WTC11 (cell line): Measurements from ENCODE around the gene GHITM. TPM values are rescaled to one million over a fixed set of nuclear protein-coding genes. Genes with fewer than 3 reads are reported as not detected.

Source experiments
- ATAC-seq: fragments of 200-7000 bp; cut with Tn5 transposase; 2 replicates; pipeline ENCODE4 v1.10.0; 2021; ENCODE audit warnings: mild to moderate bottlenecking, moderate library complexity
- CTCF ChIA-PET: fragments of 300-600 bp; sonication (Branson Sonifier 250); formaldehyde crosslinking; loops from one replicate; lab custom pipeline; 2021; ENCODE audit warnings: antibody characterized with exemption; lab: Charles Lee
- POLR2A ChIA-PET: fragments of 350-600 bp; sonication (Branson Sonifier 250); formaldehyde crosslinking; loops from one replicate; lab custom pipeline; 2021; ENCODE audit warnings: antibody characterized with exemption; lab: Charles Lee
- DNase-seq: peaks from one replicate; pipeline ENCODE4 v3.0.0; 2021; ENCODE audit warnings: low spot score
- H3K27ac Mint-ChIP-seq: 2 replicates; pipeline ENCODE4 v1.8.0; 2021; ENCODE audit warnings: mixed read lengths
- H3K27me3 Mint-ChIP-seq: 2 replicates; pipeline ENCODE4 v1.8.0; 2021; ENCODE audit warnings: low read depth, mild to moderate bottlenecking, moderate library complexity, mixed read lengths
- H3K36me3 Mint-ChIP-seq: 2 replicates; pipeline ENCODE4 v1.8.0; 2021; ENCODE audit warnings: mixed read lengths
- H3K4me1 Mint-ChIP-seq: 2 replicates; pipeline ENCODE4 v1.8.0; 2022; ENCODE audit warnings: mixed read lengths
- H3K4me3 Mint-ChIP-seq: 2 replicates; pipeline ENCODE4 v1.8.0; 2021; ENCODE audit warnings: mild to moderate bottlenecking, moderate library complexity, mixed read lengths
- H3K9me3 Mint-ChIP-seq: 2 replicates; pipeline ENCODE4 v1.8.0; 2021; ENCODE audit warnings: mixed read lengths
- ELF4 ChIP-seq: sonication (generic); formaldehyde crosslinking; IDR thresholded peaks from 2 replicates; pipeline ENCODE4 v1.8.1; 2022; ENCODE audit warnings: low read depth, mild to moderate bottlenecking, moderate library complexity, missing genetic modification reagents
- EMX1 ChIP-seq: fragments of 250-450 bp; sonication (Bioruptor Pico); IDR thresholded peaks from 2 replicates; pipeline ENCODE4 v1.8.0; 2021; ENCODE audit warnings: mild to moderate bottlenecking
- ESRRA ChIP-seq: sonication (generic); formaldehyde crosslinking; IDR thresholded peaks from 2 replicates; pipeline ENCODE4 v1.8.1; 2022; ENCODE audit warnings: mild to moderate bottlenecking, missing genetic modification reagents, borderline replicate concordance
- FOXJ3 ChIP-seq: sonication (generic); formaldehyde crosslinking; IDR thresholded peaks from 2 replicates; pipeline ENCODE4 v1.9.0; 2021; ENCODE audit warnings: missing genetic modification reagents, mild to moderate bottlenecking, borderline replicate concordance
- GABPB1 ChIP-seq: sonication (generic); formaldehyde crosslinking; IDR thresholded peaks from 2 replicates; pipeline ENCODE4 v1.8.1; 2023; ENCODE audit warnings: mild to moderate bottlenecking, missing genetic modification reagents
- IRF1 ChIP-seq: sonication (generic); formaldehyde crosslinking; IDR thresholded peaks from 2 replicates; pipeline ENCODE4 v1.8.0; 2023; ENCODE audit warnings: missing genetic modification reagents
- KAT7 ChIP-seq: sonication (generic); formaldehyde crosslinking; IDR thresholded peaks from 2 replicates; pipeline ENCODE4 v1.8.1; 2023; ENCODE audit warnings: missing genetic modification reagents, mild to moderate bottlenecking, borderline replicate concordance
- MXD4 ChIP-seq: fragments of 250-450 bp; sonication (Bioruptor Pico); IDR thresholded peaks from 2 replicates; pipeline ENCODE4 v1.8.0; 2021; ENCODE audit warnings: mild to moderate bottlenecking, moderate library complexity, borderline replicate concordance
- NFE2L1 ChIP-seq: sonication (generic); formaldehyde crosslinking; IDR thresholded peaks from 2 replicates; pipeline ENCODE4 v1.8.1; 2023; ENCODE audit warnings: missing genetic modification reagents
- NFYB ChIP-seq: sonication (generic); formaldehyde crosslinking; conservative IDR thresholded peaks from 2 replicates; pipeline ENCODE4 v1.8.0; 2022; ENCODE audit warnings: low read depth, missing genetic modification reagents
- NR2C2 ChIP-seq: sonication (generic); formaldehyde crosslinking; IDR thresholded peaks from 2 replicates; pipeline ENCODE4 v1.8.0; 2022; ENCODE audit warnings: mild to moderate bottlenecking, missing genetic modification reagents
- PRDM15 ChIP-seq: sonication (generic); formaldehyde crosslinking; IDR thresholded peaks from 2 replicates; pipeline ENCODE4 v1.8.0; 2022; ENCODE audit warnings: missing genetic modification reagents
- RORB ChIP-seq: fragments of 250-450 bp; sonication (Bioruptor Pico); IDR thresholded peaks from 2 replicates; pipeline ENCODE4 v1.9.0; 2021; ENCODE audit warnings: mild to moderate bottlenecking
- SMAD4 ChIP-seq: sonication (generic); formaldehyde crosslinking; IDR thresholded peaks from 2 replicates; pipeline ENCODE4 v1.8.0; 2022; ENCODE audit warnings: mild to moderate bottlenecking, missing genetic modification reagents
- ZNF232 ChIP-seq: sonication (generic); formaldehyde crosslinking; IDR thresholded peaks from 2 replicates; pipeline ENCODE4 v1.8.0; 2022; ENCODE audit warnings: mild to moderate bottlenecking, missing genetic modification reagents
- ZNF317 ChIP-seq: sonication (generic); formaldehyde crosslinking; IDR thresholded peaks from 2 replicates; pipeline ENCODE4 v1.8.1; 2023; ENCODE audit warnings: low read depth, mild to moderate bottlenecking, moderate library complexity, missing genetic modification reagents, borderline replicate concordance
- ZNF396 ChIP-seq: fragments of 250-450 bp; sonication (Bioruptor Pico); IDR thresholded peaks from 2 replicates; pipeline ENCODE4 v1.8.0; 2021; ENCODE audit warnings: mild to moderate bottlenecking, moderate library complexity, borderline replicate concordance
- ZNF423 ChIP-seq: fragments of 250-450 bp; sonication (Bioruptor Pico); IDR thresholded peaks from 2 replicates; pipeline ENCODE4 v2.1.2; 2022; ENCODE audit warnings: mild to moderate bottlenecking, moderate library complexity
- ZNF425 ChIP-seq: fragments of 250-450 bp; sonication (Bioruptor Pico); conservative IDR thresholded peaks from 2 replicates; pipeline ENCODE4 v1.9.0; 2021; ENCODE audit warnings: mild to moderate bottlenecking
- total RNA-seq: library from RNA; stranded (reverse); gene quantifications from 3 replicates; pipeline ENCODE4 v1.2.3, GENCODE V29; 2021
- TF ChIP-seq, protein P1 (sequence below): fragments of 200-600 bp; IDR thresholded peaks from 2 replicates; pipeline ENCODE4 v1.8.0; 2022; ENCODE audit warnings: antibody characterized with exemption
- TF ChIP-seq, protein P2 (sequence below): sonication (generic); formaldehyde crosslinking; IDR thresholded peaks from 2 replicates; pipeline ENCODE4 v1.8.1; 2023; ENCODE audit warnings: mild to moderate bottlenecking, missing genetic modification reagents, moderate library complexity
- TF ChIP-seq, protein P3 (sequence below): sonication (generic); formaldehyde crosslinking; IDR thresholded peaks from 2 replicates; pipeline ENCODE4 v1.8.0; 2022; ENCODE audit warnings: mild to moderate bottlenecking, missing genetic modification reagents

Gene GHITM
- total RNA-seq, 1 experiment from 2014 or later, result 97.6 TPM

- TF ChIP-seq NFYB, result no peak
- TF ChIP-seq ZNF423 (CRISPR knock-in tag), result no peak
- TF ChIP-seq FOXJ3 (CRISPR knock-in tag), result no peak
- TF ChIP-seq ZNF396 (CRISPR knock-in tag), result no peak
- no peak for TF ChIP-seq KAT7 (CRISPR knock-in tag)
- TF ChIP-seq IRF1 (CRISPR knock-in tag), result no peak
These were observed 38.3 kb downstream of the GHITM start (continued) for GRCh38 chr10:84177541-84178141.

DNA sequence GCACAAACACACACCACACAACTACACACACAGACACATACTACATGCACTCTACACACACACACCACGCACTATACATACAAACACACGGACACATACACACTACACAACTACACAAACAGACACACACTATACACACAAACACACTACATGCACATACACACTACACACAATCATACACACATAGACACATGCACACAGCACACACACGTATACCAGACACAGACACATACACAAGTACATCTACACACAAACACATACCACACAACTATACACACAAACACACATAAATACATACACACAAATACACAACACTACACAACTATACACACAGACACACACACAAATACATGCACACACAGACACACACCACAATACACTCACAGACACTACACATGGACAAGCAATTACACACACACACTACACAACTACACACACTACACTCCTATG is 38.9 kb downstream of the GHITM start:
- H3K27ac Mint-ChIP-seq, result no peak overlapping the region
- no peaks in the 10 kb centered on the region for H3K4me1 Mint-ChIP-seq
- peaks cover 10% of the 10 kb centered on the region for H3K36me3 Mint-ChIP-seq
- ChIA-PET CTCF (no interaction called here), POLR2A (no interaction called here)
- DNase-seq, result no peak
- TF ChIP-seq ZNF317 (CRISPR knock-in tag) (no peak), GABPB1 (no peak), ZNF232 (CRISPR knock-in tag) (no peak), NR2C2 (CRISPR knock-in tag) (no peak), MXD4 (no peak), SMAD4 (CRISPR knock-in tag) (no peak), ZNF425 (no peak), IRF1 (CRISPR knock-in tag) (no peak), RORB (CRISPR knock-in tag) (no peak), ELF4 (CRISPR knock-in tag) (no peak), NFE2L1 (CRISPR knock-in tag) (no peak), ESRRA (CRISPR knock-in tag) (no peak), PRDM15 (CRISPR knock-in tag) (no peak), EMX1 (no peak)
- TF ChIP-seq, protein P1, sequence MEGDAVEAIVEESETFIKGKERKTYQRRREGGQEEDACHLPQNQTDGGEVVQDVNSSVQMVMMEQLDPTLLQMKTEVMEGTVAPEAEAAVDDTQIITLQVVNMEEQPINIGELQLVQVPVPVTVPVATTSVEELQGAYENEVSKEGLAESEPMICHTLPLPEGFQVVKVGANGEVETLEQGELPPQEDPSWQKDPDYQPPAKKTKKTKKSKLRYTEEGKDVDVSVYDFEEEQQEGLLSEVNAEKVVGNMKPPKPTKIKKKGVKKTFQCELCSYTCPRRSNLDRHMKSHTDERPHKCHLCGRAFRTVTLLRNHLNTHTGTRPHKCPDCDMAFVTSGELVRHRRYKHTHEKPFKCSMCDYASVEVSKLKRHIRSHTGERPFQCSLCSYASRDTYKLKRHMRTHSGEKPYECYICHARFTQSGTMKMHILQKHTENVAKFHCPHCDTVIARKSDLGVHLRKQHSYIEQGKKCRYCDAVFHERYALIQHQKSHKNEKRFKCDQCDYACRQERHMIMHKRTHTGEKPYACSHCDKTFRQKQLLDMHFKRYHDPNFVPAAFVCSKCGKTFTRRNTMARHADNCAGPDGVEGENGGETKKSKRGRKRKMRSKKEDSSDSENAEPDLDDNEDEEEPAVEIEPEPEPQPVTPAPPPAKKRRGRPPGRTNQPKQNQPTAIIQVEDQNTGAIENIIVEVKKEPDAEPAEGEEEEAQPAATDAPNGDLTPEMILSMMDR, result no peak
- TF ChIP-seq, protein P2, sequence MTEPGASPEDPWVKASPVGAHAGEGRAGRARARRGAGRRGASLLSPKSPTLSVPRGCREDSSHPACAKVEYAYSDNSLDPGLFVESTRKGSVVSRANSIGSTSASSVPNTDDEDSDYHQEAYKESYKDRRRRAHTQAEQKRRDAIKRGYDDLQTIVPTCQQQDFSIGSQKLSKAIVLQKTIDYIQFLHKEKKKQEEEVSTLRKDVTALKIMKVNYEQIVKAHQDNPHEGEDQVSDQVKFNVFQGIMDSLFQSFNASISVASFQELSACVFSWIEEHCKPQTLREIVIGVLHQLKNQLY (CRISPR knock-in tag), result no peak
- TF ChIP-seq, protein P3, sequence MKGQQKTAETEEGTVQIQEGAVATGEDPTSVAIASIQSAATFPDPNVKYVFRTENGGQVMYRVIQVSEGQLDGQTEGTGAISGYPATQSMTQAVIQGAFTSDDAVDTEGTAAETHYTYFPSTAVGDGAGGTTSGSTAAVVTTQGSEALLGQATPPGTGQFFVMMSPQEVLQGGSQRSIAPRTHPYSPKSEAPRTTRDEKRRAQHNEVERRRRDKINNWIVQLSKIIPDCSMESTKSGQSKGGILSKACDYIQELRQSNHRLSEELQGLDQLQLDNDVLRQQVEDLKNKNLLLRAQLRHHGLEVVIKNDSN (CRISPR knock-in tag), result no peak
- no peak overlapping the region for H3K4me3 Mint-ChIP-seq
- peaks cover 5% of the 10 kb centered on the region for H3K27me3 Mint-ChIP-seq
- H3K9me3 Mint-ChIP-seq, result peaks cover 16% of the 10 kb centered on the region
- no peak for ATAC-seq
